Keratinocyte (primary cell): ENCODE data around the gene B3GALNT1. TPM values are rescaled to one million over a fixed set of nuclear protein-coding genes. Genes with fewer than 3 reads are reported as not detected.

Source experiments
- DNase-seq: peaks from one replicate; pipeline ENCODE4 v3.0.0-alpha.2; 2011; ENCODE audit warnings: low read depth, missing footprints, low spot score
- FAIRE-seq: peaks from 2 replicates; lab custom pipeline; 2011; peaks lifted over from hg19 to GRCh38; lab: Jason Lieb, UNC
- H2AFZ ChIP-seq: 2 replicates; pipeline ENCODE4 v1.6.0; 2012; ENCODE audit warnings: low read length, control low read depth, inconsistent platforms; ENCODE audit not compliant: control insufficient read depth
- H3K27ac ChIP-seq: 2 replicates; pipeline ENCODE4 v1.5.1; 2011; ENCODE audit warnings: low read length; ENCODE audit not compliant: control insufficient read depth, insufficient read depth
- H3K27me3 ChIP-seq: 3 replicates; pipeline ENCODE4 v1.6.0; 2011; ENCODE audit warnings: low read length; ENCODE audit not compliant: control insufficient read depth, insufficient read depth; ENCODE audit errors: extremely low read depth
- H3K36me3 ChIP-seq, 2 experiments: 2 replicates in 1 of 2; 3 replicates in 1 of 2; pipeline ENCODE4 v1.5.1; 2011; ENCODE audit warnings: low read length in 2 of 2, mild to moderate bottlenecking in 1 of 2; ENCODE audit not compliant: control insufficient read depth in 2 of 2, insufficient read depth in 2 of 2; ENCODE audit errors: extremely low read depth in 1 of 2
- H3K4me1 ChIP-seq: 3 replicates; pipeline ENCODE4 v1.5.1; 2011; ENCODE audit warnings: low read length; ENCODE audit not compliant: control insufficient read depth, insufficient read depth; ENCODE audit errors: extremely low read depth
- H3K4me2 ChIP-seq: 3 replicates; pipeline ENCODE4 v1.6.0; 2011; ENCODE audit warnings: low read depth, low read length; ENCODE audit not compliant: control insufficient read depth, insufficient read depth; ENCODE audit errors: extremely low read depth
- H3K4me3 ChIP-seq, 3 experiments: fragments of 200-600 bp in 1 of 3; sonication (generic) in 1 of 3; 2 replicates in 2 of 3; 3 replicates in 1 of 3; pipeline ENCODE4 v1.5.1; 2011 to 2016; ENCODE audit warnings: low read length in 3 of 3, mild to moderate bottlenecking in 3 of 3, control low read depth in 2 of 3, inconsistent platforms in 1 of 3, low read depth in 1 of 3, mixed read lengths in 1 of 3, mixed run types in 1 of 3, moderate library complexity in 1 of 3; ENCODE audit not compliant: control insufficient read depth in 2 of 3, insufficient read depth in 2 of 3; ENCODE audit errors: extremely low read depth in 1 of 3
- H3K79me2 ChIP-seq: 2 replicates; pipeline ENCODE4 v1.6.0; 2012; ENCODE audit warnings: low read length; ENCODE audit not compliant: control insufficient read depth, insufficient read depth
- H3K9ac ChIP-seq: 3 replicates; pipeline ENCODE4 v1.6.0; 2011; ENCODE audit warnings: low read length; ENCODE audit not compliant: control insufficient read depth, insufficient read depth; ENCODE audit errors: extremely low read depth
- H3K9me1 ChIP-seq: 3 replicates; pipeline ENCODE4 v1.6.0; 2011; ENCODE audit warnings: low read length; ENCODE audit not compliant: control insufficient read depth, insufficient read depth; ENCODE audit errors: extremely low read depth
- H3K9me3 ChIP-seq: 2 replicates; pipeline ENCODE4 v1.5.1; 2012; ENCODE audit warnings: low read depth, low read length; ENCODE audit not compliant: control insufficient read depth
- H4K20me1 ChIP-seq: 3 replicates; pipeline ENCODE4 v1.6.0; 2011; ENCODE audit warnings: low read length; ENCODE audit not compliant: control insufficient read depth, insufficient read depth; ENCODE audit errors: extremely low read depth
- EZH2 ChIP-seq: IDR thresholded peaks from one replicate; pipeline ENCODE4 v1.6.1; 2012; ENCODE audit warnings: inconsistent platforms, mild to moderate bottlenecking, low read length, moderate library complexity
- dilution Hi-C: fragments of 300-500 bp; cut with MboI; formaldehyde crosslinking; loops from one replicate; pipeline ENCODE4 v1.7.0; 2020; ENCODE audit warnings: low sequenced_read_pairs; ENCODE audit not compliant: extremely low pct_ligation_motif_present
- polyA plus RNA-seq, 5 experiments: library from polyadenylated mRNA; depleted of rRNA in 3 of 5; stranded (reverse) in 3 of 5; stranded (forward) in 1 of 5; unstranded in 1 of 5; fragments of >200 nt; gene quantifications; 1 replicate in 1 of 5; 2 replicates in 3 of 5; 3 replicates in 1 of 5; pipeline versions ENCODE4 v1.2.1 to v1.2.3, GENCODE V29; 2011 to 2012; ENCODE audit warnings: missing spikeins in 2 of 5, low read depth in 1 of 5, low replicate concordance in 1 of 5
- TF ChIP-seq, protein P1 (sequence below), 3 experiments: IDR thresholded peaks in 1 of 3; conservative IDR thresholded peaks in 1 of 3; optimal IDR thresholded peaks in 1 of 3; 2 replicates in 2 of 3; 3 replicates in 1 of 3; pipeline versions ENCODE3 to v1.5.1; 2011; ENCODE audit warnings: low read length in 3 of 3, mild to moderate bottlenecking in 3 of 3, moderate library complexity in 2 of 3, control low read depth in 1 of 3, inconsistent platforms in 1 of 3; ENCODE audit not compliant: insufficient read depth in 2 of 3; ENCODE audit errors: extremely low read depth in 1 of 3

The B3GALNT1 gene
- polyA plus RNA-seq, 1 donor (not counting 4 experiments of a cell fraction or from before 2014, with no cell fraction given): 3.6 TPM

DNA sequence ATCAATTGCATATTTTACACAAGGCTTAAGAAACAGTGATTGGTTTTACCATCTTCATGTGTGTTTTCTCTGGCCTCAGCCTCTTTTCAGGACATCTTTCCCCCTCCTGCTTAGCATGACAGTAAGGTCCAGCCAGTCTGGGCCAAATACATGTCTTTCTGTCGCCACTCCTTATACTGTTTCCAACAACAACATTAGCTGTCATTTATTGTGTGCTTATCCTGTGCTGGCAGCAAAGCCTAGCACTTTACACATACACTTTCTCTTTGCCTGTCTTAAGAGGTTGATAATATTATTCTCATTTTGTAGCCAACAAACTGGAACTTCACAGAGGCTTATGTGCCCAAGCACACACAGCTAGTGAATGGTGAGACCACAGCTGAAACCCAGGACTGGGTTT is 37.8 kb downstream of the B3GALNT1 start:
- Histone ChIP-seq H3K9ac (no peak overlapping the region), H3K27me3 (no peaks in the 10 kb centered on the region), H3K36me3 (no peaks in the 10 kb centered on the region), H3K9me1 (no peaks in the 10 kb centered on the region), H3K9me3 (no peaks in the 10 kb centered on the region), H3K79me2 (no peaks in the 10 kb centered on the region), H3K4me3 (no peak overlapping the region), H2AFZ (no peak overlapping the region), H4K20me1 (no peaks in the 10 kb centered on the region), H3K4me2 (no peak overlapping the region), H3K4me1 (peaks cover 15% of the 10 kb centered on the region), H3K27ac (no peak overlapping the region)
- DNase-seq (no peak), FAIRE-seq (no peak)
- dilution Hi-C loops: no loop called here
- TF ChIP-seq, protein P1, sequence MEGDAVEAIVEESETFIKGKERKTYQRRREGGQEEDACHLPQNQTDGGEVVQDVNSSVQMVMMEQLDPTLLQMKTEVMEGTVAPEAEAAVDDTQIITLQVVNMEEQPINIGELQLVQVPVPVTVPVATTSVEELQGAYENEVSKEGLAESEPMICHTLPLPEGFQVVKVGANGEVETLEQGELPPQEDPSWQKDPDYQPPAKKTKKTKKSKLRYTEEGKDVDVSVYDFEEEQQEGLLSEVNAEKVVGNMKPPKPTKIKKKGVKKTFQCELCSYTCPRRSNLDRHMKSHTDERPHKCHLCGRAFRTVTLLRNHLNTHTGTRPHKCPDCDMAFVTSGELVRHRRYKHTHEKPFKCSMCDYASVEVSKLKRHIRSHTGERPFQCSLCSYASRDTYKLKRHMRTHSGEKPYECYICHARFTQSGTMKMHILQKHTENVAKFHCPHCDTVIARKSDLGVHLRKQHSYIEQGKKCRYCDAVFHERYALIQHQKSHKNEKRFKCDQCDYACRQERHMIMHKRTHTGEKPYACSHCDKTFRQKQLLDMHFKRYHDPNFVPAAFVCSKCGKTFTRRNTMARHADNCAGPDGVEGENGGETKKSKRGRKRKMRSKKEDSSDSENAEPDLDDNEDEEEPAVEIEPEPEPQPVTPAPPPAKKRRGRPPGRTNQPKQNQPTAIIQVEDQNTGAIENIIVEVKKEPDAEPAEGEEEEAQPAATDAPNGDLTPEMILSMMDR (optimal IDR thresholded peaks at IDR 0.05 in 1 of 3, IDR thresholded peaks at IDR 0.05 in 1 of 3, conservative IDR thresholded peaks at IDR 0.05 in 1 of 3; ENCODE audit: extremely low read depth in 1 of 3, insufficient read depth in 2 of 3, low read length in 3 of 3): no peak
- no peak for TF ChIP-seq EZH2

DNA sequence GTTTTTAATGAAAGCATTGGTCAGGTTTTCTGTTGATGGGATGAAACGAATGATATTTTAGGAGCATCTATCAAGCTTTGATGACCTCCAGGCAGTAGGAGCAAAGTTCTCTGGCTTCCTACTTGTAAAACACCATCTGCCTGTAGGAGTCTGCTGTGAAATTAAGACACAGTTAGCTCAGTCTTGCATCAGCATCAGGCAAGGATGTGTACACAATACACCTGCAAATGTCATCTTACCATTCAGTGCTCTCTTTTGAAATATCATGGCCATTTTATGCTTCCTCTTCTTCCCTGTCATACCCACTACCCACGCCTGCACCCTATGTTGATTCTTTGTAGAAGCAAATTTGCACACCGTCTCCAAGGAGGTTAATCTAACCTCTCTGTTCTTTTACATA is 38.2 kb downstream of the B3GALNT1 start:
- H3K4me1 ChIP-seq: peaks cover 15% of the 10 kb centered on the region
- H3K9me3 ChIP-seq: no peaks in the 10 kb centered on the region
- no peak overlapping the region for H3K4me2 ChIP-seq
- TF ChIP-seq EZH2: no peak
- TF ChIP-seq, protein P1 (optimal IDR thresholded peaks at IDR 0.05 in 1 of 3, IDR thresholded peaks at IDR 0.05 in 1 of 3, conservative IDR thresholded peaks at IDR 0.05 in 1 of 3; ENCODE audit: extremely low read depth in 1 of 3, insufficient read depth in 2 of 3, low read length in 3 of 3): no peak
- no peaks in the 10 kb centered on the region for H4K20me1 ChIP-seq
- no peak overlapping the region for H3K4me3 ChIP-seq
- no peak overlapping the region for H2AFZ ChIP-seq
- H3K79me2 ChIP-seq: no peaks in the 10 kb centered on the region
- no peak overlapping the region for H3K27ac ChIP-seq
- H3K9ac ChIP-seq: no peak overlapping the region
- no peaks in the 10 kb centered on the region for H3K9me1 ChIP-seq
- DNase-seq (no peak), FAIRE-seq (no peak)
- no peaks in the 10 kb centered on the region for H3K36me3 ChIP-seq
- H3K27me3 ChIP-seq: no peaks in the 10 kb centered on the region
- dilution Hi-C loops: no loop called here
